ENCODE measurements around the gene WDR45B.
A peak's percentile ranks its signal among the peaks of the same experiment; 100 is the strongest.
"Not testable (repeated sequence)": the region's sequence is repeated elsewhere in the genome, so short reads cannot be mapped to it uniquely, and the experiment has no call there.

WDR45B gene

DNA sequence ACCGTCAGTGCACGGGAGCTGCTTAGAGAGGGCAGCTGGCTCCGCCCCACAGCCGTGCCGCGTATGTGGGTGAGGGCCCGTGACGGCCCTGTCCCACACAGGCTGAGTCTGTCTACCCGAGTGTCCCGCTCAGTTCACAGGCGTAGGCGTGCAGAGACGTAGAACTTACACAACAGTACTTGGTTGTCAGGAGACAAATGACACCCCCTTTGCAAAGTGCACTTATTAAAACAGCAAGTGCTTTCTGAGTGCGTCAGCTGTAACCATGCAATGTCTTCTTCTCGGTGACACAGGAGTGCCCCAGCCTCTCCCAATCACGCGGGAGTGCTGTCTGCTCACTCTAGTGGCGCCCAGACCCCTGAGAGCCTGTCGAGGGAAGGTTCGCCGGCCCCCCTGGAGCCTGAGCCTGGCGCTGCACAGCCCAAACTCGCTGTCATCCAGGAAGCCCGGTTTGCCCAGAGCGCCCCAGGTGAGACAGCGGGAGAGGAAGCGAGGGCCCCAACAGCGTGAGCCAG lies 64.5 kb downstream of the WDR45B start:
- Mint-ChIP-seq H3K27me3 (ENCODE audit: low read depth, poor library complexity) (no peaks in the 10 kb centered on the region), H3K4me3 (no peak overlapping the region), H3K4me1 (peaks cover 17% of the 10 kb centered on the region), H3K27ac (no peak overlapping the region), H3K9me3 (no peaks in the 10 kb centered on the region), H3K36me3 (ENCODE audit: low read depth) (peaks cover 64% of the 10 kb centered on the region)
- DNase-seq, result no peak
- TF ChIP-seq, protein P1, sequence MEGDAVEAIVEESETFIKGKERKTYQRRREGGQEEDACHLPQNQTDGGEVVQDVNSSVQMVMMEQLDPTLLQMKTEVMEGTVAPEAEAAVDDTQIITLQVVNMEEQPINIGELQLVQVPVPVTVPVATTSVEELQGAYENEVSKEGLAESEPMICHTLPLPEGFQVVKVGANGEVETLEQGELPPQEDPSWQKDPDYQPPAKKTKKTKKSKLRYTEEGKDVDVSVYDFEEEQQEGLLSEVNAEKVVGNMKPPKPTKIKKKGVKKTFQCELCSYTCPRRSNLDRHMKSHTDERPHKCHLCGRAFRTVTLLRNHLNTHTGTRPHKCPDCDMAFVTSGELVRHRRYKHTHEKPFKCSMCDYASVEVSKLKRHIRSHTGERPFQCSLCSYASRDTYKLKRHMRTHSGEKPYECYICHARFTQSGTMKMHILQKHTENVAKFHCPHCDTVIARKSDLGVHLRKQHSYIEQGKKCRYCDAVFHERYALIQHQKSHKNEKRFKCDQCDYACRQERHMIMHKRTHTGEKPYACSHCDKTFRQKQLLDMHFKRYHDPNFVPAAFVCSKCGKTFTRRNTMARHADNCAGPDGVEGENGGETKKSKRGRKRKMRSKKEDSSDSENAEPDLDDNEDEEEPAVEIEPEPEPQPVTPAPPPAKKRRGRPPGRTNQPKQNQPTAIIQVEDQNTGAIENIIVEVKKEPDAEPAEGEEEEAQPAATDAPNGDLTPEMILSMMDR (IDR thresholded peaks at IDR 0.05), result no peak

DNA sequence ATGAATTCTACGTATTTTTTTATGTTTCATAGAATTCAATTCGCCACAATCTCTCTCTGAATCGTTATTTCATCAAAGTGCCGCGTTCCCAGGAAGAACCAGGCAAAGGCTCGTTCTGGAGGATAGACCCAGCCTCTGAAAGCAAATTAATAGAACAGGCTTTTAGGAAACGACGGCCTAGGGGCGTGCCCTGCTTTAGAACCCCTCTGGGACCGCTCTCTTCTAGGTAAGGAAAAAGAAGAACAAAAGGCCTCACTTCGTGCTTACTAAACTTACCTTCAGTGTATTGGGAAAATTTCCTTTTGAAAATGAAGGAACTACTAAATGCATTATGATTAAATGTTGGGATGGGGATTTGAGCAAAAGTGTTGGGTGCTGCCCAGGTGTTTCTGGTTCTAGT lies 65.5 kb downstream of the WDR45B start:
- DNase-seq, result no peak
- Mint-ChIP-seq H3K4me1 (peaks cover 27% of the 10 kb centered on the region), H3K27ac (peak overlapping the region; percentile 68), H3K36me3 (ENCODE audit: low read depth) (peaks cover 67% of the 10 kb centered on the region), H3K9me3 (no peaks in the 10 kb centered on the region), H3K4me3 (no peak overlapping the region), H3K27me3 (ENCODE audit: low read depth, poor library complexity) (no peaks in the 10 kb centered on the region)
- TF ChIP-seq, protein P1 (IDR thresholded peaks at IDR 0.05), result no peak

DNA sequence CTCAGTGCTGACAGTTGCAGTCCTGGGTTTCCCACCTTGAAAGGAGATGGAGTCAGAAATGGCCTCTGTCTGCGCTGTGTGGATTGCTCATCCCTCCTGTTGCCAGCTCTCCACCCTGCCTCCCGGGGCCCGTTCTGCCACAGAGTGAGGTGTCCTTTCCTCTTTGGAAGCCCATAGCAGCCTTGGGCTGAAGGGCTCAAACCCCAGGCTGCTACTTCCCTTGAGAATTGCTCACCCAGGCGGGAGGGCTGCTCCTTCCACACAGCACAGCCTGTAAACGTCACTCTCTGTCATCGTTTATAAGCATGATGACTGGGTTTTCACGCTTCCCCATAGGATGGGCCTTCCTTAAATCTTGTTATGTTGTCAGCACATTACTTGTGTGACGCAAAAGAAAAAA lies 66.0 kb downstream of the WDR45B start:
- Mint-ChIP-seq H3K27ac (peak overlapping the region; percentile 68), H3K9me3 (no peaks in the 10 kb centered on the region), H3K27me3 (ENCODE audit: low read depth, poor library complexity) (no peaks in the 10 kb centered on the region), H3K36me3 (ENCODE audit: low read depth) (peaks cover 63% of the 10 kb centered on the region), H3K4me3 (no peak overlapping the region), H3K4me1 (peaks cover 27% of the 10 kb centered on the region)
- DNase-seq, result no peak
- TF ChIP-seq, protein P1 (IDR thresholded peaks at IDR 0.05), result no peak

DNA sequence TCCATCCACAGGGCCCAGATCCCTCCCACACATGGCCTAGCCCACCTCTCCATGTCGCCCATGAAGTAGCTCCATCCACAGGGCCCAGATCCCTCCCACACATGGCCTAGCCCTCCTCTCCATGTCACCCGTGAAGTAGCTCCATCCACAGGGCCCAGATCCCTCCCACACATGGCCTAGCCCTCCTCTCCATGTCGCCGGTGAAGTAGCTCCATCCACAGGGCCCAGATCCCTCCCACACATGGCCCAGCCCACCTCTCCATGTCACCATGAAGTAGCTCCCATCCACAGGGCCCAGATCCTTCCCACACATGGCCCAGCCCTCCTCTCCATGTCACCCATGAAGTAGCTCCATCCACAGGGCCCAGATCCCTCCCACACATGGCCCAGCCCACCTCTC lies 68.3 kb downstream of the WDR45B start:
- DNase-seq; H3K27ac Mint-ChIP-seq; H3K27me3 Mint-ChIP-seq (ENCODE audit: low read depth, poor library complexity); H3K9me3 Mint-ChIP-seq; H3K4me3 Mint-ChIP-seq: not testable (repeated sequence)
- Mint-ChIP-seq H3K4me1 (peaks cover 27% of the 10 kb centered on the region), H3K36me3 (ENCODE audit: low read depth) (peaks cover 66% of the 10 kb centered on the region)

DNA sequence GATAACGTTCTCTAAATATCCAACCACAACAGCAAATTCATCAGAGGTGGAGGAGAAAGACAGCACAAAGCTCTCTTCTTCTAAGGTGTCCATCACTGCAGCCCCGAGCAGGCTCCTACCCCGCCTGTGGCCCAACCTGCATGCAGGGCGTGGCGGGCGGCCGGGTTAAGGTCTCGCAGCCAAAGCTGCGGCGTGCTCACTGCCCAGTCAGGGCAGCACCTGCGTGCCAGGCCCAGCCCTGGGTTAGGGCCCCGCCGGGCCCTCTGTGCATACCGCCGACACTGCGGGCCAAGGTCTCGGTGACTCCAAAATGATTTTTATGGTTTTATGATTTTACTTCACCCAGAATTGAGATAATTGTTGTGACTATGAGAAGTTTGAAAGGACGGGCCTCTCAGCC lies 70.9 kb downstream of the WDR45B start:
- Mint-ChIP-seq H3K27ac (no peak overlapping the region), H3K36me3 (ENCODE audit: low read depth) (peaks cover 61% of the 10 kb centered on the region), H3K27me3 (ENCODE audit: low read depth, poor library complexity) (no peaks in the 10 kb centered on the region), H3K4me3 (no peak overlapping the region), H3K4me1 (peaks cover 38% of the 10 kb centered on the region), H3K9me3 (no peaks in the 10 kb centered on the region)
- no peak for DNase-seq
- TF ChIP-seq, protein P1 (IDR thresholded peaks at IDR 0.05), result no peak

DNA sequence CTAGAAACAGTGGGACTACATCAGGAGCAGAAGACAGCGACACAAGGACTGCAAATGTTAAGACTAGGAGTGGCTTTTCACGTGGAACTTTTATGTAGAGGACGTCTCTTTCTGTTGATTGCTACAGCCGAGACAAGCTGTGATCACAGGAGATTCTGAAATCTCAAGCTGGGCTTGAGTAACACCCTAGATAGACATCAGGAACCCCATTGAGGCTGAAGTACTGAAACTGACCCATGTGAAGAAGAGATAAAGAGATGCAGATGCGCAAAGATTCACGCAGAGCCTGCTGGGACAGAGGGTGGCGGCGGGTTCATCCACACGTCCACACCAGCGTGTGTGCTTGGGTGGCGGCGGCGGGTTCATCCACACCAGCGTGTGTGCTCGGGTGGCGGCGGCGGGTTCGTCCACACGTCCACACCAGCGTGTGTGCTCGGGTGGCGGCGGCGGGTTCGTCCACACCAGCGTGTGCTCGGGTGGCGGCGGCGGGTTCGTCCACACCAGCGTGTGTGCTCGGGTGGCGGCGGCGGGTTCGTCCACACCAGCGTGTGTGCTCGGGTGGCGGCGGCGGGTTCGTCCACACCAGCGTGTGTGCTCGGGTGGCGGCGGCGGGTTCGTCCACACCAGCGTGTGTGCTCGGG lies 72.5 kb downstream of the WDR45B start:
- peaks cover 61% of the 10 kb centered on the region for H3K36me3 Mint-ChIP-seq (ENCODE audit: low read depth)
- H3K27me3 Mint-ChIP-seq (ENCODE audit: low read depth, poor library complexity); DNase-seq; H3K27ac Mint-ChIP-seq; H3K9me3 Mint-ChIP-seq; H3K4me3 Mint-ChIP-seq: not testable (repeated sequence)
- peaks cover 40% of the 10 kb centered on the region for H3K4me1 Mint-ChIP-seq

DNA sequence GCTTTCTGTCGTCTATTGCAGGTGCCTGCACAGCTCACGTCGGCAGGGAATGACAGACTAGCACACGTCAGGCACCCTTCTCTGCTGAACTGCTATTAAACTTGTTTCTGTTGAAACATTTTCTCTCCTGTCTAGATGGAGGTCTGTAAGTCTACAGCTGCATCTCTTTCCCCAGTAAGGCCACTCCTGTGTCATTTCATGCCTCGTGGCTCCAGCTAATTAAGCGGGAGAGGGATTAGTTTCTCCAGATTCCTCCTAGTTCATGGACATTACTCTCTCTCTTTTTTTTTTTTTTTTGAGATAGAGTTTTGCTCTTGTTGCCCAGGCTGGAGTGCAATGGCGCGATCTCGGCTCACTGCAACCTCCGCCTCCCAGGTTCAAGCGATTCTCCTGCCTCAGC lies 74.2 kb downstream of the WDR45B start:
- Mint-ChIP-seq H3K27me3 (ENCODE audit: low read depth, poor library complexity) (no peaks in the 10 kb centered on the region), H3K36me3 (ENCODE audit: low read depth) (peaks cover 60% of the 10 kb centered on the region), H3K9me3 (no peaks in the 10 kb centered on the region)

More for the DNA sequence above, 74.2 kb downstream of the WDR45B start:
- H3K4me1 Mint-ChIP-seq, result peaks cover 54% of the 10 kb centered on the region
- peak overlapping the region; percentile 54 for H3K27ac Mint-ChIP-seq
- no peak overlapping the region for H3K4me3 Mint-ChIP-seq
- TF ChIP-seq, protein P1 (IDR thresholded peaks at IDR 0.05), result no peak
- DNase-seq, result no peak
